Activated naive CD8-positive, alpha-beta T cell treated with anti-CD3 and anti-CD28 coated beads, Interleukin-2, amount 50 U/mL, for 16 hours (primary cell): Measurements from ENCODE around the gene KRT17.
"Not testable (repeated sequence)": the region's sequence is repeated elsewhere in the genome, so short reads cannot be mapped to it uniquely, and the experiment has no call there.

ENCODE experiments used
- DNase-seq: peaks from one replicate; pipeline ENCODE4 v3.0.0-alpha.2; 2020; ENCODE audit warnings: low read depth, low spot score

Gene KRT17

GRCh38 chr17:41620583-41621434, 3.6 kb downstream of the KRT17 start:
- no peak for DNase-seq

DNA sequence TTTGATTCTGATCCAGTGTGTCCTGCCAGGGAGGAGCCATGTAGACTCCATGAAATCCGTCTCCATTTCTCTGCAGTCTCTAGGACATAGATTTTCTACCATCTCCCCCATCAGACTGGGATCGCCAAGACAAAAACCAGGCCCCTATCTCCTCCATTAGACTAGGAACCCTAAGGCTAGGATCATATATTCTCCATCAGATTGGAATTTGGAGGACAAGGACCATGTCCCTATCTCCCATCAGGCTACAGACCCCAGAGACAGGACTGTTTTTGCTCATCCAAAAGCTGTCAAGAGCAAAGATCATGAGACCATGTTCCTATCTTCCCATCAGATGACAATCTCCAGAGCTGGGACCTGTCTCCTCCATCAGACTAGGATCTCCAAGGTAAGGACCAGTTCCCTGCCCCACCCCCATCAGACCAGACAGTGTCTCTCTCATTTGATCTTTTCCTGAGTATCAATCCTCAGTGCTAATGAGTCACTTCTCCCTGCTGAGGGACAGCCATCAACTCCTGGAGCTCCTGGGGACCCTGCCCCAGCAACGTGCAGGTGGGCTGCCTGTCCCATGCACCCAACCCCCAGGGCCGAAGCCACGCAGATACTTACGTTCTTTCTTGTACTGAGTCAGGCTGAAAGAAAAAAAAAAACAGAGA, 4.3 kb downstream of the KRT17 start:
- not testable (repeated sequence) for DNase-seq

DNA sequence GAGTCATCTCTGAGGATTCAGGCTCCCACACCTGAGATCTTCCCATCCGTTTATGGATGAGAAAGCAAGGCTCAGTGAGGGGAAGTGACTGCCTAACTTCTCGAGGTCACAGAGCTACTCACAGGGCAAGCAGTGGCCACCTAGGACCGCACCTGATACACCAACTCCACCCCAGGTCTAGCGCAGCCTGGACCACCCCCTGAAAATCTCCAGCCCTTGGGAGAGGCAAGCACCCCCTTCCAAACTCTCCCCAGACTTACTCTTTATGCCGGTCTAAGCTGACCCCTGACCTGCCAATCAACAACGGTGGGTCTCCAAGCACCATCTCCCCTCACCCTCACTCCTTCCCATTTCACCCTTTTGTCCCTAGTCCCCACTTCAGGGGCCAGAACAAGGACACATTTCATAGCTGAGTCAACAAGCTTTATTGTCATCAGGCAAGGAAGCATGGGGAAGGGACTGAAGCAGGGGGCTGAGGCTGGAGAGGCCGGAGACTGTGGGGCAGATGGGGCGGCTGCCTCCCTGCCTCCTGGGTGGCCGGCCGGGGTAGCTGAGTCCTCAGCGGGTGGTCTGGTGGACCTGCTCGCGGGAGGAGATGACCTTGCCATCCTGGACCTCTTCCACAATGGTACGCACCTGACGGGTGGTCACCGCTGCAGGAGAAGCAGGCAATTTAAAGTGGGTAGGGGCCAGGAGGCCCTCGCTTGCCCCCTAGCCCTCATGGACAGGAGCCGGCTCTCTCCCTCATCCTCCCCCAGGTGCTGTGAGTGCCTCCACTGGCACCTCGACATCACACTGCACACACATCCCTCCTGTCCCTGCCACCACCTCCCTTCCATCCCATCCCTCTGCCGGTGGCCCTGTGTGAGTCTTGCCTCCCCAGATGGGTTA, 5.1 kb downstream of the KRT17 start:
- no peak for DNase-seq

DNA sequence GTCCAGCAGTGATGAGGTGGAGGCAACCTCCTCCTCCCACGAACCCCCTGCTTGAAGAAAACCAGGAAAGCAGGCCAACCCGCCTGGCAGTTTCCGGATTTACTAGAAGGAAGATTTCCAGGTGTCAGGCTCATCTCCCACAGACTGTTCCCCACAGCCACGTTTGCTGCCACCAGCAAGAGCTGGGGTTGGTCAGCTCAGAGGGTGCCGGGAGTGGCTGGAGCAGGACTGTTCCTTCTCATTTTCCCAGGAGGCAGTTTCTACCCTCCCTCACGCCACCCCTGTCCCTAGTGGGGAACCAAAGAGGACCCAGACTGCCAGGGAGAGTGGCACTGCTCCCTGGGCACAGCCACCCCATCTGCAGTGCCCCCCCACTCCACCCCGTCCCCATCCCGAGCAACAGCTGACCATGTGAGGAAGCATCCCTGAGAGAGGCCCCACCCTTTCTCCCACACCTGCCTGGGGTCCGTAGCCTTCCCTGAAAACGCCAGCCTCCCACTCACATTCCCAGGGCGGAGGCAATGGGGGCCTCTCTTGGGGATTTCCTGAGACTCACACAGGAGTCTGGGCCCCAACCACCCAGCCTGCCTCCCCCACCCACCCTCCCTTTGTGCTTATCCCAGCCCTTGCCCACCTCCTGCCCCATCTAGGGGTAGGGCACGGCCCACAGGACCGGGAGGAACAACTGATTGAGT, 5.9 kb downstream of the KRT17 start:
- no peak for DNase-seq

- DNase-seq = no peak
These were observed 6.7 kb downstream of the KRT17 start for GRCh38 chr17:41617698-41618097.

- DNase-seq = no peak
These were observed 7.2 kb downstream of the KRT17 start for GRCh38 chr17:41617136-41617535.

DNA sequence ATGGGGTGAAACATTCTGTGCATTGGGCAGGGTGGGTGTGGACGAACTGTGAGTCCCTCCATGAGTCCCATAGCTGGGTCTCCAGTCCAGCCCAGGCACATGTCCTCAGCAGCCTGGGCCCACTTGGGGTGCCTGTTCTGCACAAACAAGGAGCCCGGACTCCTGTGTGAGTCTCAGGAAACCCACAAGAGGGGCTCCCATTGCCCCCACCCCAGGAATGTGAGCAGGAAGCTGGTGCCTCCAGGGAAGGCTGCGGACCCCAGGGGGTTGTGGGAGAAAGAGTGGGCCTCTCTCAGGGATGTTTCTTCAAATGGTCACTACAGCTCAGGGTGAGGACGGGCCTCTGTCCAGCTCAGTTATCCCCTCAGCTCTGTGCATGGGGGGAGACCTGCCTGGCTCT, 7.9 kb downstream of the KRT17 start:
- DNase-seq = not testable (repeated sequence)

DNA sequence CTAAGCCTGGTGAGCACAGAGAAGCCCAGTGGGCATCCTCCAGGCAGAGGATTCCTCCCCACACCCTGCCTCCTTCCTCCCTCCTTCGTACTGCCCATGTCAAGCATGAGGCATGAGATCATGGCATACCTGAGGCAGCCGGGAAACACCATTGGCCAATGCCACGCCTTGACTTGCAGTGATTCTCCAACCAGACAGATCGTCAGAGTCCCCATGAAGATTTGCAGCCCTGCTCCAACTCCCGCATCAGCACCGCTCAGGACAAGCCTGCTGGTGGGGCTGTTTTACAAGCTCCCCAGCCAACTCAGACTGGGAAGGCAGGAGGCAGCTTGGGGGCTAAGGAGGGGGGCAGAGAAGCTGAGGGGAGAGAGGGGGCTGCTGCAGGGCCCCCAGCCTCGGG, 8.9 kb downstream of the KRT17 start:
- DNase-seq = no peak

DNA sequence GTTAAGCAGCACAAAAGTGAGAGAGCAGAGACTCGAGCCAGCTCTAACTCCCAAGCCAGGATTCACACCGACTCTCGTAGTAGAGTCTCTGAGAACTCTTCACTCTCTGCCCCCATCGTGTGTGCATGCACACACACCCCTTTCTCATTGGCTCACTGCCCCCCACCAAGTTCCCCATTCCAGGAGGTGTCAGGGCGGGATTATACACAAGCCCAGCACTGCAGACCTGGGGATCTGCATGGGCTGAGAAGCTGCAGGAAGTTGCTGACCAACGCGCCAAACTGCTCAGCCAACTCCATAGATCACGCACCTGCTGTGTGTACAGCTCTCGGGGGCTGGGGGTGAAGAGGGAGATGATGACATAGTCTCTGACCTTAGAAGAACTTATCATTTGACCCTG, 9.6 kb downstream of the KRT17 start:
- DNase-seq = not testable (repeated sequence)

- no peak for DNase-seq
These were observed 10.3 kb downstream of the KRT17 start for GRCh38 chr17:41614098-41614497.

GRCh38 chr17:41613277-41614082, 10.9 kb downstream of the KRT17 start:
- DNase-seq = no peak

- DNase-seq = not testable (repeated sequence)
These were observed 11.8 kb downstream of the KRT17 start, which contains the start of gene KRT16 for GRCh38 chr17:41612376-41613160. TSS of gene KRT16 (minus strand) at chr17:41612767. CDS start at chr17:41612688, 79 bp downstream.

GRCh38 chr17:41610965-41611640, 13.3 kb downstream of the KRT17 start:
- no peak for DNase-seq

- DNase-seq = not testable (repeated sequence)
These were observed 14.3 kb downstream of the KRT17 start for GRCh38 chr17:41610061-41610517.

- DNase-seq = not testable (repeated sequence)
These were observed 17.4 kb downstream of the KRT17 start for GRCh38 chr17:41606930-41607329.

GRCh38 chr17:41602524-41602923, 21.9 kb downstream of the KRT17 start:
- no peak for DNase-seq

GRCh38 chr17:41600318-41600717, 24.1 kb downstream of the KRT17 start:
- no peak for DNase-seq

DNA sequence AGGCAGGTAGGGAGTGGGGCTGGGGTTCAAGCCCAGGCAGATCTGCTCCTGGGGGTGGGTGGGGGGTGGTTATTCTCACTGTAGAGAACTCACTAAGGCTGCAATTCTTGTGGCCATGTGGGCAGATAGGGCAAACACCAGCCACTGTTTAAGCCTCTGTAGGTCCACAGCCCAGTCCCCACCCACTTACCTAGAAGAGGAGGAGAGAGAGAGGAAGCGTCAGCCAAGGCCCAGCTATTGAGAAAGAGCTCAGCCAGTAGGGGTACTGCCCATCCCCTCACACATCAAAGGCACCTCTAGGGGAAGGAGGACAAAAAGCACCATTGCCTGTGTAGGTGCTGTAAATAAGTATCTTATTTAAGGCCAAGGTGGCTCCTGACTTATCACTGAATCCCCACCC, 24.7 kb downstream of the KRT17 start:
- DNase-seq = no peak

GRCh38 chr17:41595585-41595984, 28.8 kb downstream of the KRT17 start:
- DNase-seq = no peak
